Fibroblast of the aortic adventitia (primary cell): ENCODE data around the gene ITPR1. TPM values are rescaled to one million over a fixed set of nuclear protein-coding genes. Genes with fewer than 3 reads are reported as not detected.
A peak's percentile ranks its signal among the peaks of the same experiment; 100 is the strongest.

Experiments
- DNase-seq: peaks from one replicate; pipeline ENCODE4 v3.0.0-alpha.2; 2010; ENCODE audit warnings: low read depth
- H3K4me3 ChIP-seq: 2 replicates; pipeline ENCODE4 v1.5.1; 2011; ENCODE audit warnings: low read depth, mild to moderate bottlenecking, control low read depth, low read length, moderate library complexity
- CTCF ChIP-seq: IDR thresholded peaks from 2 replicates; pipeline ENCODE4 v1.5.1; 2011; ENCODE audit warnings: mild to moderate bottlenecking, low read length, control low read depth, inconsistent platforms; ENCODE audit not compliant: insufficient read depth
- total RNA-seq: library from RNA; depleted of rRNA; stranded (reverse); fragments of >200 nt; gene quantifications from 2 replicates; pipeline ENCODE4 v1.2.3, GENCODE V29; 2012; ENCODE audit warnings: low replicate concordance

Gene ITPR1
- total RNA-seq, 1 donor = 8.9 TPM

GRCh38 chr3:4710191-4710590 lies 217.0 kb downstream of the ITPR1 start:
- no peak for DNase-seq
- no peak overlapping the region for H3K4me3 ChIP-seq
- TF ChIP-seq CTCF = no peak

GRCh38 chr3:4711680-4711992 lies 218.5 kb downstream of the ITPR1 start:
- no peak for DNase-seq
- TF ChIP-seq CTCF = no peak
- H3K4me3 ChIP-seq = no peak overlapping the region

GRCh38 chr3:4712109-4712508 lies 219.0 kb downstream of the ITPR1 start:
- peak; percentile 52 for DNase-seq
- no peak overlapping the region for H3K4me3 ChIP-seq
- no peak for TF ChIP-seq CTCF

- no peak for DNase-seq
- H3K4me3 ChIP-seq = no peak overlapping the region
- no peak for TF ChIP-seq CTCF
These were observed 220.9 kb downstream of the ITPR1 start for GRCh38 chr3:4714045-4714444.

- no peak for DNase-seq
- H3K4me3 ChIP-seq = no peak overlapping the region
- no peak for TF ChIP-seq CTCF
These were observed 223.1 kb downstream of the ITPR1 start for GRCh38 chr3:4716266-4716665.

- TF ChIP-seq CTCF = no peak
- DNase-seq = peak; percentile 34
- H3K4me3 ChIP-seq = no peak overlapping the region
These were observed 223.7 kb downstream of the ITPR1 start for GRCh38 chr3:4716706-4717362.

- no peak for DNase-seq
- no peak for TF ChIP-seq CTCF
- no peak overlapping the region for H3K4me3 ChIP-seq
These were observed 224.2 kb downstream of the ITPR1 start for GRCh38 chr3:4717363-4717740.
